HG03342 (cell line): ENCODE measurements around the gene KDM4D.
"Not testable (repeated sequence)": the region's sequence is repeated elsewhere in the genome, so short reads cannot be mapped to it uniquely, and the experiment has no call there.

Experiments
- ATAC-seq: cut with Tn5 transposase; IDR thresholded peaks from one replicate; pipeline ENCODE4 v1.9.1; 2021; ENCODE audit warnings: mild to moderate bottlenecking, moderate library complexity; ENCODE audit not compliant: unreplicated experiment

KDM4D gene

GRCh38 chr11:95025594-95025993 is 52.1 kb downstream of the KDM4D start:
- ATAC-seq: not testable (repeated sequence)

GRCh38 chr11:95028357-95028756 is 54.8 kb downstream of the KDM4D start:
- no peak for ATAC-seq

GRCh38 chr11:95033051-95033450 is 59.5 kb downstream of the KDM4D start:
- ATAC-seq: no peak

- no peak for ATAC-seq
These were observed 61.8 kb downstream of the KDM4D start for GRCh38 chr11:95035316-95035715.

GRCh38 chr11:95037356-95038035 is 64.0 kb downstream of the KDM4D start:
- ATAC-seq: not testable (repeated sequence)

GRCh38 chr11:95042239-95042638 is 68.7 kb downstream of the KDM4D start:
- no peak for ATAC-seq

- no peak for ATAC-seq
These were observed 69.4 kb downstream of the KDM4D start for GRCh38 chr11:95042906-95043305.

- ATAC-seq: no peak
These were observed 70.5 kb downstream of the KDM4D start for GRCh38 chr11:95044010-95044409.

GRCh38 chr11:95045812-95046211 is 72.3 kb downstream of the KDM4D start:
- no peak for ATAC-seq
